Neuronal stem cell (in vitro differentiated cells): Measurements from ENCODE around the gene CTRB2.

ENCODE experiments used
- DNase-seq: peaks from one replicate; pipeline ENCODE4 v3.0.0-alpha.2; 2013; ENCODE audit warnings: low spot score
- H2AFZ ChIP-seq: one replicate; pipeline ENCODE4 v1.6.1; 2013; ENCODE audit warnings: mild to moderate bottlenecking, low read length, inconsistent platforms
- H2AK5ac ChIP-seq: 2 replicates; pipeline ENCODE4 v1.6.1; 2013; ENCODE audit warnings: low read depth, mild to moderate bottlenecking, inconsistent platforms, low read length, moderate library complexity, mixed read lengths
- H2BK120ac ChIP-seq: 2 replicates; pipeline ENCODE4 v1.6.1; 2013; ENCODE audit warnings: low read depth, mild to moderate bottlenecking, inconsistent platforms, low read length, moderate library complexity, mixed read lengths
- H2BK12ac ChIP-seq: one replicate; pipeline ENCODE4 v1.6.1; 2013; ENCODE audit warnings: low read length, inconsistent platforms
- H2BK15ac ChIP-seq: 2 replicates; pipeline ENCODE4 v1.6.1; 2013; ENCODE audit warnings: mild to moderate bottlenecking, low read length, inconsistent platforms, mixed read lengths
- H2BK5ac ChIP-seq: one replicate; pipeline ENCODE4 v1.6.1; 2013; ENCODE audit warnings: inconsistent platforms, mild to moderate bottlenecking, low read length, moderate library complexity
- H3K14ac ChIP-seq: one replicate; pipeline ENCODE4 v1.6.1; 2013; ENCODE audit warnings: low read length, inconsistent platforms
- H3K18ac ChIP-seq: 2 replicates; pipeline ENCODE4 v1.6.1; 2013; ENCODE audit warnings: low read length, inconsistent platforms
- H3K23ac ChIP-seq: 2 replicates; pipeline ENCODE4 v1.6.1; 2013; ENCODE audit warnings: low read depth, mild to moderate bottlenecking, mixed read lengths, low read length, inconsistent platforms; ENCODE audit not compliant: poor library complexity
- H3K27ac ChIP-seq: replicated peaks from 3 replicates; pipeline ENCODE4 v1.5.1; 2013; ENCODE audit warnings: low read length, inconsistent platforms
- H3K27me3 ChIP-seq, 3 experiments: 2 replicates each; pipeline ENCODE4 v1.6.1; 2013; ENCODE audit warnings: low read length in 3 of 3, mild to moderate bottlenecking in 2 of 3, inconsistent platforms in 1 of 3, low read depth in 1 of 3, mixed read lengths in 1 of 3, moderate library complexity in 1 of 3; ENCODE audit not compliant: control insufficient read depth in 3 of 3, insufficient read depth in 3 of 3
- H3K36me3 ChIP-seq, 2 donors: replicated peaks in 1 of 2; 2 replicates each; pipeline ENCODE4 v1.6.1; 2013; ENCODE audit warnings: low read length in 2 of 2; ENCODE audit not compliant: control insufficient read depth in 2 of 2, insufficient read depth in 2 of 2
- H3K4ac ChIP-seq: 2 replicates; pipeline ENCODE4 v1.6.1; 2013; ENCODE audit warnings: inconsistent platforms, mild to moderate bottlenecking, low read length, moderate library complexity
- H3K4me1 ChIP-seq, 2 donors: 1 replicate in 1 of 2; 2 replicates in 1 of 2; pipeline ENCODE4 v1.6.1; 2013; ENCODE audit warnings: low read length in 2 of 2, low read depth in 1 of 2; ENCODE audit not compliant: control insufficient read depth in 2 of 2, insufficient read depth in 1 of 2
- H3K4me2 ChIP-seq: one replicate; pipeline ENCODE4 v1.6.1; 2013; ENCODE audit warnings: mild to moderate bottlenecking, low read length, inconsistent platforms; ENCODE audit not compliant: insufficient read depth, poor library complexity, severe bottlenecking
- H3K4me3 ChIP-seq, 2 donors: 2 replicates each; pipeline ENCODE4 v1.5.1; 2013; ENCODE audit warnings: low read length in 2 of 2, mild to moderate bottlenecking in 2 of 2, inconsistent platforms in 1 of 2, moderate library complexity in 1 of 2
- H3K79me1 ChIP-seq: one replicate; pipeline ENCODE4 v1.6.1; 2013; ENCODE audit warnings: low read depth, mild to moderate bottlenecking, inconsistent platforms, low read length, moderate library complexity
- H3K9ac ChIP-seq: one replicate; pipeline ENCODE4 v1.6.1; 2013; ENCODE audit warnings: mild to moderate bottlenecking, low read depth, low read length, inconsistent platforms; ENCODE audit not compliant: poor library complexity
- H3K9me3 ChIP-seq, 2 donors: replicated peaks in 1 of 2; 2 replicates each; pipeline versions ENCODE3 to v1.6.1; 2013; ENCODE audit warnings: low read length in 2 of 2, mild to moderate bottlenecking in 2 of 2, inconsistent platforms in 1 of 2, low read depth in 1 of 2, mixed read lengths in 1 of 2, moderate library complexity in 1 of 2; ENCODE audit not compliant: control insufficient read depth in 2 of 2, insufficient read depth in 1 of 2
- H4K8ac ChIP-seq: one replicate; pipeline ENCODE4 v1.6.1; 2013; ENCODE audit warnings: low read depth, mild to moderate bottlenecking, inconsistent platforms, low read length, moderate library complexity
- H4K91ac ChIP-seq: one replicate; pipeline ENCODE4 v1.6.1; 2013; ENCODE audit warnings: low read length, low read depth, mild to moderate bottlenecking, inconsistent platforms; ENCODE audit not compliant: poor library complexity
- WGBS, 2 donors: extraction: QIAGEN DNeasy Blood & Tissue Kit; methylation state at CpG; one replicate each; pipeline ENCODE4 v1.1.7; 2013; ENCODE audit warnings: missing lambda C conversion rate in 2 of 2, mixed read lengths in 1 of 2; ENCODE audit not compliant: insufficient read length in 2 of 2, insufficient replicate concordance in 1 of 2; ENCODE audit errors: extremely low coverage in 2 of 2; 5-methylcytosine and 5-hydroxymethylcytosine counted together

The CTRB2 gene

DNA sequence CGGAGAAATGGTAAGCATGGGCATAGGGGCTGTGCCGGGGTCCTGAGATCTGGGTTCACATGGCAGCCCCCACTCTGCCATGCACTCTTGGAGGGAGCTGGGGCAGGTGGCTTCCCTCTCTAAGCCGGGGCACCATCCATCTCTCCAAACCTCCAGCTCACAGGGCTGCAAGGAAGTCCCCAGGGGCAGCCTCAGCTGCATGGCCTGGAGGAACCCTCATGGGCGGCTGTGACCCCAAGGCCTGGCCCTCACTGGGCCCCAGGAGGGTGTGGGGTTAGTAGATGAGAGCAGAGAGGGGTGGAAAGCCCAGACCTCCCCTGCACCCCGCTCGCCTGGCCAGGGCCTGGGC lies 2.6 kb downstream of the CTRB2 start:
- Histone ChIP-seq H3K23ac (peak overlapping the region; percentile 65), H3K9me3 (no peaks in the 10 kb centered on the region), H3K27ac (no peak overlapping the region), H2BK120ac (no peak overlapping the region), H3K4me2 (no peak overlapping the region), H2AFZ (no peak overlapping the region), H2BK5ac (no peak overlapping the region), H3K18ac (no peak overlapping the region), H2BK12ac (no peak overlapping the region), H3K9ac (no peak overlapping the region), H3K4me3 (no peak overlapping the region), H4K8ac (no peak overlapping the region), H3K36me3 (no peaks in the 10 kb centered on the region), H2BK15ac (no peak overlapping the region), H3K14ac (peak overlapping the region; percentile 56), H3K4me1 (peaks cover 0 to 3% of the 10 kb centered on the region in 2 donors), H3K4ac (no peak overlapping the region), H2AK5ac (peak overlapping the region; percentile 95), H4K91ac (no peak overlapping the region), H3K27me3 (peaks cover 0 to 6% (median 0%) of the 10 kb centered on the region in 3 experiments), H3K79me1 (no peaks in the 10 kb centered on the region)
- no CpG with 5 or more reads among the region's 6 CpGs for WGBS, 2 donors
- no peak for DNase-seq

DNA sequence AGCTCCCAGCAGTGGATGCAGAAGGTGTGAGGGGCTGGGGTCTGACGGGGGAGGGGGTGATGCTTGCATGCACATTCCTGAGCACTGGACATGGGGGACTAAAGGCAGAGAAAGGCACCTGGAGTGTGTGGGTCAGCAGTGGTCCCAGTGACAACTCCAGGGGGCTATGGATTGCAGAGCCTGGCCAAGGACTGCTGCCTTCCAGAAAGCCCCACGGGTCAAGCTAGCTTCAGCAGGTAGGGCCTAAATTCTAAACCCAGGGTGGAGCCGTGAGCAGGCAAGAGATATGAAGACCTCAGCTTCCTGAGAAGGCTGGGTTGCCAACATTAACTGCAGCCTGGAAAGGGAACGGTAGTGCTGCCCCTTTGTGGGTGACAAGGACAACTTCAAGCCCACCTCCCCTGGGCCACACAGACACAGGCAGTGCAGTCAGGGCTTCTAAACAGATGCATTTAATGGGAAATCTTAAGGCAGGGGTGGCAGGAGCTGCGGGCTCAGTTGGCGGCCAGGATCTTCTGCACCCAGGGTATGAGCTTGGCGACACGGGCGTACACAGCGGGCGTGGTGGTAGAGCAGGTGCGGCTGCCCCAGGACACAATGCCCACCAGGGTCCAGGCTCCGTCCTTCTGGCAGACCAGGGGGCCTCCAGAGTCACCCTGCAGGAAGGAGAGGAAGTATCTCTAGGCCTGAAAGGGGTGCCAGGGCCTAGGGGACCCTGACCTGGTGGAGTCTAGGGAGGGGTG lies 3.1 kb downstream of the CTRB2 start:
- no peak for DNase-seq
- no peaks in the 10 kb centered on the region for H3K9me3 ChIP-seq
- no CpG with 5 or more reads among the region's 13 CpGs for WGBS, 2 donors
- no peaks in the 10 kb centered on the region for H3K36me3 ChIP-seq
- H3K4me3 ChIP-seq, result no peak overlapping the region
- peak overlapping the region; percentile 65 for H3K23ac ChIP-seq
- H3K27me3 ChIP-seq, result peaks cover 0 to 6% (median 0%) of the 10 kb centered on the region in 3 experiments
- no peak overlapping the region for H3K4me2 ChIP-seq
- peak overlapping the region; percentile 95 for H2AK5ac ChIP-seq
- H2AFZ ChIP-seq, result peak overlapping the region; percentile 7
- peak overlapping the region; percentile 48 for H3K18ac ChIP-seq
- no peak overlapping the region for H2BK15ac ChIP-seq
- peak overlapping the region; percentile 56 for H3K14ac ChIP-seq
- no peak overlapping the region for H3K27ac ChIP-seq
- no peak overlapping the region for H2BK120ac ChIP-seq
- no peak overlapping the region for H4K91ac ChIP-seq
- H3K4ac ChIP-seq, result no peak overlapping the region
- no peaks in the 10 kb centered on the region for H3K79me1 ChIP-seq
- H4K8ac ChIP-seq, result no peak overlapping the region
- no peak overlapping the region for H2BK5ac ChIP-seq
- no peak overlapping the region for H3K9ac ChIP-seq
- peaks cover 0 to 3% of the 10 kb centered on the region in 2 donors for H3K4me1 ChIP-seq
- no peak overlapping the region for H2BK12ac ChIP-seq

GRCh38 chr16:75203096-75203495 lies 3.9 kb downstream of the CTRB2 start:
- Histone ChIP-seq H2BK15ac (no peak overlapping the region), H3K14ac (no peak overlapping the region), H2BK12ac (no peak overlapping the region), H2BK5ac (no peak overlapping the region), H3K18ac (no peak overlapping the region), H3K4me2 (no peak overlapping the region), H3K9me3 (no peaks in the 10 kb centered on the region), H3K4ac (no peak overlapping the region), H3K9ac (no peak overlapping the region), H3K4me3 (no peak overlapping the region), H3K27ac (no peak overlapping the region), H3K23ac (no peak overlapping the region), H2BK120ac (no peak overlapping the region), H2AFZ (no peak overlapping the region), H3K79me1 (no peaks in the 10 kb centered on the region), H4K91ac (no peak overlapping the region), H3K4me1 (peaks cover 0 to 3% of the 10 kb centered on the region in 2 donors), H4K8ac (no peak overlapping the region), H2AK5ac (no peak overlapping the region), H3K27me3 (peaks cover 0 to 4% (median 0%) of the 10 kb centered on the region in 3 experiments), H3K36me3 (no peaks in the 10 kb centered on the region)
- no peak for DNase-seq
- WGBS, 2 donors, result no CpG with 5 or more reads among the region's 12 CpGs

DNA sequence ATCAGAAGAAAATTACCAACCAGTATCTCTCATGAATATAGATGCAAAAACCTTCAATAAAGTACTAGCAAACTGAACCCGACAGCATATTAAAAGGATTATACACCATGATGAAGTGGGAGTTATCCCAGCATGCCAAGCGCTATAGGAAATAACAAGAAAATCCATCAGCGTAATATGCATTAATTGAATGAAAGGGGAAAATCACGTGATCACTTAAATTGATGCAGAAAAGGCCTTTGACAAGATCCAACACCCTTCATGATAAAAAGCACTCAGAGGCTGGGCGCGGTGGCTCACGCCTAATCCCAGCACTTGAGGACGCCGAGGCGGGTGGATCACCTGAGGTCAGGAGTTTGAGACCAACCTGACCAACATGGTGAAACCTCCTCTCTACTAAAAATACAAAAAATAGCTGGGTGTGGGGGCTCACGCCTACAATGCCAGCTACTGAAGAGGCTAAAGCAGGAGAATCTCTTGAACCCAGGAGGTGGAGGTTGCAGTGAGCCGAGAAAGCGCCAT lies 4.8 kb downstream of the CTRB2 start:
- Histone ChIP-seq H3K23ac (no peak overlapping the region), H4K8ac (no peak overlapping the region), H2BK15ac (no peak overlapping the region), H3K4ac (no peak overlapping the region), H2BK12ac (no peak overlapping the region), H3K79me1 (no peaks in the 10 kb centered on the region), H3K4me2 (no peak overlapping the region), H2BK5ac (no peak overlapping the region), H3K27ac (no peak overlapping the region), H3K36me3 (no peaks in the 10 kb centered on the region), H3K27me3 (no peaks in the 10 kb centered on the region), H3K9me3 (no peaks in the 10 kb centered on the region), H3K4me1 (peaks cover 0 to 3% of the 10 kb centered on the region in 2 donors), H4K91ac (no peak overlapping the region), H3K4me3 (no peak overlapping the region), H2AK5ac (no peak overlapping the region), H2AFZ (no peak overlapping the region), H3K9ac (no peak overlapping the region), H3K18ac (no peak overlapping the region), H2BK120ac (no peak overlapping the region), H3K14ac (no peak overlapping the region)
- no CpG with 5 or more reads among the region's 13 CpGs for WGBS, 2 donors
- no peak for DNase-seq
